GM23338 (cell line): ENCODE results near the gene PRELID1. TPM values are rescaled to one million over a fixed set of nuclear protein-coding genes. Genes with fewer than 3 reads are reported as not detected.

Experiments
- ATAC-seq: fragments of 200-7000 bp; cut with Tn5 transposase; 3 replicates; pipeline ENCODE4 v1.9.1; 2020
- DNase-seq: peaks from one replicate; pipeline ENCODE4 v3.0.0-alpha.2; 2015; ENCODE audit warnings: low spot score
- H2AFZ ChIP-seq: fragments of 200-600 bp; sonication (generic); 2 replicates; pipeline ENCODE4 v1.8.0; 2016; ENCODE audit warnings: antibody characterized with exemption, mild to moderate bottlenecking, moderate library complexity
- H3F3A ChIP-seq: fragments of 200-600 bp; sonication (generic); replicated peaks from 2 replicates; pipeline ENCODE4 v1.8.0; 2017; ENCODE audit warnings: antibody characterized with exemption, mixed run types, low read depth
- H3K27ac ChIP-seq: fragments of 200-600 bp; sonication (generic); 2 replicates; pipeline ENCODE4 v1.6.1; 2016; ENCODE audit warnings: low read depth
- H3K27me3 ChIP-seq: fragments of 200-600 bp; sonication (generic); 2 replicates; pipeline ENCODE4 v1.8.0; 2016; ENCODE audit warnings: mild to moderate bottlenecking, mixed run types, moderate library complexity; ENCODE audit not compliant: insufficient read depth
- H3K36me3 ChIP-seq: fragments of 200-600 bp; sonication (generic); 2 replicates; pipeline ENCODE4 v1.8.0; 2016; ENCODE audit warnings: mild to moderate bottlenecking; ENCODE audit not compliant: insufficient read depth
- H3K4me1 ChIP-seq: fragments of 200-600 bp; sonication (generic); 2 replicates; pipeline ENCODE4 v1.8.0; 2016; ENCODE audit warnings: mild to moderate bottlenecking, moderate library complexity; ENCODE audit not compliant: insufficient read depth
- H3K4me2 ChIP-seq: fragments of 200-600 bp; sonication (generic); 2 replicates; pipeline ENCODE4 v1.7.1; 2017; ENCODE audit warnings: mixed run types
- H3K4me3 ChIP-seq: fragments of 200-600 bp; sonication (generic); 2 replicates; pipeline ENCODE4 v1.6.1; 2016; ENCODE audit warnings: mixed run types
- H3K79me2 ChIP-seq: fragments of 200-600 bp; sonication (generic); replicated peaks from 2 replicates; pipeline ENCODE4 v1.8.0; 2017; ENCODE audit warnings: mild to moderate bottlenecking; ENCODE audit not compliant: insufficient read depth
- H3K9me2 ChIP-seq: fragments of 200-600 bp; sonication (generic); 2 replicates; pipeline ENCODE4 v1.8.0; 2017; ENCODE audit not compliant: insufficient read depth
- H4K20me1 ChIP-seq: fragments of 200-600 bp; sonication (generic); replicated peaks from 2 replicates; pipeline ENCODE4 v1.8.0; 2017; ENCODE audit warnings: mild to moderate bottlenecking; ENCODE audit not compliant: insufficient read depth
- H3K27ac Mint-ChIP-seq: 2 replicates; pipeline ENCODE4 v1.8.0; 2020; ENCODE audit warnings: inconsistent platforms, mild to moderate bottlenecking, moderate library complexity, mixed read lengths
- H3K27me3 Mint-ChIP-seq: 3 replicates; pipeline ENCODE4 v1.8.0; 2022; ENCODE audit warnings: low read depth, mild to moderate bottlenecking, moderate library complexity, mixed read lengths, inconsistent platforms; ENCODE audit not compliant: insufficient read depth, poor library complexity
- H3K36me3 Mint-ChIP-seq: 3 replicates; pipeline ENCODE4 v1.8.0; 2021; ENCODE audit warnings: low read depth, mild to moderate bottlenecking, inconsistent platforms, moderate library complexity, mixed read lengths
- H3K4me1 Mint-ChIP-seq: 3 replicates; pipeline ENCODE4 v1.8.0; 2020; ENCODE audit warnings: mild to moderate bottlenecking, inconsistent platforms, mixed read lengths
- H3K4me3 Mint-ChIP-seq: 3 replicates; pipeline ENCODE4 v1.8.0; 2021; ENCODE audit warnings: moderate library complexity, mild to moderate bottlenecking, inconsistent platforms, mixed read lengths
- H3K9me3 Mint-ChIP-seq: 3 replicates; pipeline ENCODE4 v1.8.0; 2020; ENCODE audit warnings: moderate library complexity, mild to moderate bottlenecking, inconsistent platforms, mixed read lengths
- NANOG ChIP-seq: IDR thresholded peaks from 2 replicates; pipeline ENCODE4 v1.6.1; 2016; ENCODE audit warnings: antibody characterized with exemption, borderline replicate concordance
- ZNF114 ChIP-seq: fragments of 250-450 bp; sonication (Bioruptor Pico); IDR thresholded peaks from 2 replicates; pipeline ENCODE4 v1.5.0; 2020; ENCODE audit warnings: mild to moderate bottlenecking, moderate library complexity
- polyA plus RNA-seq: library from polyadenylated mRNA; unstranded; fragments of >200 nt; fragmentation: Nextera tagmentation; extraction: Ambion mirVana; gene quantifications from 2 replicates; pipeline ENCODE4 v1.2.1, GENCODE V29; 2016
- total RNA-seq: library from RNA; depleted of rRNA; stranded (reverse); fragments of >200 nt; shearing (Covaris generic); gene quantifications from 2 replicates; pipeline ENCODE4 v1.2.3, GENCODE V29; 2014
- TF ChIP-seq, protein P1 (sequence below): fragments of 250-450 bp; sonication (Bioruptor Pico); IDR thresholded peaks from 2 replicates; pipeline ENCODE4 v1.5.0; 2020; ENCODE audit warnings: mild to moderate bottlenecking, moderate library complexity
- TF ChIP-seq, protein P2 (sequence below): IDR thresholded peaks from 2 replicates; pipeline ENCODE4 v1.6.1; 2016; ENCODE audit warnings: antibody characterized with exemption
- TF ChIP-seq, protein P3 (sequence below): IDR thresholded peaks from one replicate; pipeline ENCODE4 v1.6.1; 2018; ENCODE audit warnings: antibody characterized with exemption; ENCODE audit not compliant: unreplicated experiment

The PRELID1 gene
- total and polyA plus RNA-seq, 2 experiments from 2014 or later = 328 to 349 TPM

DNA sequence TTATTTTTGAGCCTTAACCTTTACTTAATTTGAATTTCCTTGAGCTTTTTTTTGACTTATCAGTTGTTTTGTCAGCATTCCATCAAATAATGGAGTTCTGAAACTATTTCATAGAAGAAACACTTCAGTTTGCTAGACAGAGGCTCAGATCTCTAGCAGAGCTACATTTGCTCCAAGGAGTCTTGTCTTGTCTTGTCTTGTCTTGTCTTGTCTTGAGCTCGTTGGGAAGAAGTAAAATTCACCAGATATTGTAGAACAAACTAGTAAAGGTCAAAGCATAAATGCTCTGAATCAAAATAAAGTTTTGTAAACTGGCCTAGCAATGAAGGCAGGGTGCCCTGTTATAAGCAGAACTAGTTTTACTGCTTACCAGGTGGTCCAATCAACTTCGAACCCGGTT, 33.6 kb upstream of the PRELID1 start:
- Histone ChIP-seq H3K4me1 (no peaks in the 10 kb centered on the region), H3K4me3 (no peak overlapping the region), H3F3A (no peaks in the 10 kb centered on the region; the same call in 1 of the 2 replicates), H3K36me3 (peaks cover 60% of the 10 kb centered on the region), H3K4me2 (no peak overlapping the region), H2AFZ (no peak overlapping the region), H4K20me1 (peaks cover 30% of the 10 kb centered on the region), H3K79me2 (peaks cover 11% of the 10 kb centered on the region; the same call in 1 of the 2 replicates), H3K9me2 (no peaks in the 10 kb centered on the region), H3K27me3 (no peaks in the 10 kb centered on the region), H3K27ac (peak overlapping the region; percentile 80; the same call in 1 of the 2 replicates)
- no peak for ATAC-seq
- no peak for TF ChIP-seq NANOG
- no peak for TF ChIP-seq ZNF114 (CRISPR knock-in tag)
- TF ChIP-seq, protein P1, sequence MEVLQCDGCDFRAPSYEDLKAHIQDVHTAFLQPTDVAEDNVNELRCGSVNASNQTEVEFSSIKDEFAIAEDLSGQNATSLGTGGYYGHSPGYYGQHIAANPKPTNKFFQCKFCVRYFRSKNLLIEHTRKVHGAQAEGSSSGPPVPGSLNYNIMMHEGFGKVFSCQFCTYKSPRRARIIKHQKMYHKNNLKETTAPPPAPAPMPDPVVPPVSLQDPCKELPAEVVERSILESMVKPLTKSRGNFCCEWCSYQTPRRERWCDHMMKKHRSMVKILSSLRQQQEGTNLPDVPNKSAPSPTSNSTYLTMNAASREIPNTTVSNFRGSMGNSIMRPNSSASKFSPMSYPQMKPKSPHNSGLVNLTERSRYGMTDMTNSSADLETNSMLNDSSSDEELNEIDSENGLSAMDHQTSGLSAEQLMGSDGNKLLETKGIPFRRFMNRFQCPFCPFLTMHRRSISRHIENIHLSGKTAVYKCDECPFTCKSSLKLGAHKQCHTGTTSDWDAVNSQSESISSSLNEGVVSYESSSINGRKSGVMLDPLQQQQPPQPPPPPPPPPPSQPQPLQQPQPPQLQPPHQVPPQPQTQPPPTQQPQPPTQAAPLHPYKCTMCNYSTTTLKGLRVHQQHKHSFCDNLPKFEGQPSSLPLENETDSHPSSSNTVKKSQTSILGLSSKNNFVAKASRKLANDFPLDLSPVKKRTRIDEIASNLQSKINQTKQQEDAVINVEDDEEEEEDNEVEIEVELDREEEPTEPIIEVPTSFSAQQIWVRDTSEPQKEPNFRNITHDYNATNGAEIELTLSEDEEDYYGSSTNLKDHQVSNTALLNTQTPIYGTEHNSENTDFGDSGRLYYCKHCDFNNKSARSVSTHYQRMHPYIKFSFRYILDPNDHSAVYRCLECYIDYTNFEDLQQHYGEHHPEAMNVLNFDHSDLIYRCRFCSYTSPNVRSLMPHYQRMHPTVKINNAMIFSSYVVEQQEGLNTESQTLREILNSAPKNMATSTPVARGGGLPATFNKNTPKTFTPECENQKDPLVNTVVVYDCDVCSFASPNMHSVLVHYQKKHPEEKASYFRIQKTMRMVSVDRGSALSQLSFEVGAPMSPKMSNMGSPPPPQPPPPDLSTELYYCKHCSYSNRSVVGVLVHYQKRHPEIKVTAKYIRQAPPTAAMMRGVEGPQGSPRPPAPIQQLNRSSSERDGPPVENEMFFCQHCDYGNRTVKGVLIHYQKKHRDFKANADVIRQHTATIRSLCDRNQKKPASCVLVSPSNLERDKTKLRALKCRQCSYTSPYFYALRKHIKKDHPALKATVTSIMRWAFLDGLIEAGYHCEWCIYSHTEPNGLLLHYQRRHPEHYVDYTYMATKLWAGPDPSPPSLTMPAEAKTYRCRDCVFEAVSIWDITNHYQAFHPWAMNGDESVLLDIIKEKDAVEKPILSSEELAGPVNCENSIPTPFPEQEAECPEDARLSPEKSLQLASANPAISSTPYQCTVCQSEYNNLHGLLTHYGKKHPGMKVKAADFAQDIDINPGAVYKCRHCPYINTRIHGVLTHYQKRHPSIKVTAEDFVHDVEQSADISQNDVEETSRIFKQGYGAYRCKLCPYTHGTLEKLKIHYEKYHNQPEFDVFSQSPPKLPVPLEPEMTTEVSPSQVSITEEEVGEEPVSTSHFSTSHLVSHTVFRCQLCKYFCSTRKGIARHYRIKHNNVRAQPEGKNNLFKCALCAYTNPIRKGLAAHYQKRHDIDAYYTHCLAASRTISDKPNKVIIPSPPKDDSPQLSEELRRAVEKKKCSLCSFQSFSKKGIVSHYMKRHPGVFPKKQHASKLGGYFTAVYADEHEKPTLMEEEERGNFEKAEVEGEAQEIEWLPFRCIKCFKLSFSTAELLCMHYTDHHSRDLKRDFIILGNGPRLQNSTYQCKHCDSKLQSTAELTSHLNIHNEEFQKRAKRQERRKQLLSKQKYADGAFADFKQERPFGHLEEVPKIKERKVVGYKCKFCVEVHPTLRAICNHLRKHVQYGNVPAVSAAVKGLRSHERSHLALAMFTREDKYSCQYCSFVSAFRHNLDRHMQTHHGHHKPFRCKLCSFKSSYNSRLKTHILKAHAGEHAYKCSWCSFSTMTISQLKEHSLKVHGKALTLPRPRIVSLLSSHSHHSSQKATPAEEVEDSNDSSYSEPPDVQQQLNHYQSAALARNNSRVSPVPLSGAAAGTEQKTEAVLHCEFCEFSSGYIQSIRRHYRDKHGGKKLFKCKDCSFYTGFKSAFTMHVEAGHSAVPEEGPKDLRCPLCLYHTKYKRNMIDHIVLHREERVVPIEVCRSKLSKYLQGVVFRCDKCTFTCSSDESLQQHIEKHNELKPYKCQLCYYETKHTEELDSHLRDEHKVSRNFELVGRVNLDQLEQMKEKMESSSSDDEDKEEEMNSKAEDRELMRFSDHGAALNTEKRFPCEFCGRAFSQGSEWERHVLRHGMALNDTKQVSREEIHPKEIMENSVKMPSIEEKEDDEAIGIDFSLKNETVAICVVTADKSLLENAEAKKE (CRISPR knock-in tag) = no peak
- TF ChIP-seq, protein P2, sequence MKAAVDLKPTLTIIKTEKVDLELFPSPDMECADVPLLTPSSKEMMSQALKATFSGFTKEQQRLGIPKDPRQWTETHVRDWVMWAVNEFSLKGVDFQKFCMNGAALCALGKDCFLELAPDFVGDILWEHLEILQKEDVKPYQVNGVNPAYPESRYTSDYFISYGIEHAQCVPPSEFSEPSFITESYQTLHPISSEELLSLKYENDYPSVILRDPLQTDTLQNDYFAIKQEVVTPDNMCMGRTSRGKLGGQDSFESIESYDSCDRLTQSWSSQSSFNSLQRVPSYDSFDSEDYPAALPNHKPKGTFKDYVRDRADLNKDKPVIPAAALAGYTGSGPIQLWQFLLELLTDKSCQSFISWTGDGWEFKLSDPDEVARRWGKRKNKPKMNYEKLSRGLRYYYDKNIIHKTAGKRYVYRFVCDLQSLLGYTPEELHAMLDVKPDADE = no peak
- TF ChIP-seq, protein P3, sequence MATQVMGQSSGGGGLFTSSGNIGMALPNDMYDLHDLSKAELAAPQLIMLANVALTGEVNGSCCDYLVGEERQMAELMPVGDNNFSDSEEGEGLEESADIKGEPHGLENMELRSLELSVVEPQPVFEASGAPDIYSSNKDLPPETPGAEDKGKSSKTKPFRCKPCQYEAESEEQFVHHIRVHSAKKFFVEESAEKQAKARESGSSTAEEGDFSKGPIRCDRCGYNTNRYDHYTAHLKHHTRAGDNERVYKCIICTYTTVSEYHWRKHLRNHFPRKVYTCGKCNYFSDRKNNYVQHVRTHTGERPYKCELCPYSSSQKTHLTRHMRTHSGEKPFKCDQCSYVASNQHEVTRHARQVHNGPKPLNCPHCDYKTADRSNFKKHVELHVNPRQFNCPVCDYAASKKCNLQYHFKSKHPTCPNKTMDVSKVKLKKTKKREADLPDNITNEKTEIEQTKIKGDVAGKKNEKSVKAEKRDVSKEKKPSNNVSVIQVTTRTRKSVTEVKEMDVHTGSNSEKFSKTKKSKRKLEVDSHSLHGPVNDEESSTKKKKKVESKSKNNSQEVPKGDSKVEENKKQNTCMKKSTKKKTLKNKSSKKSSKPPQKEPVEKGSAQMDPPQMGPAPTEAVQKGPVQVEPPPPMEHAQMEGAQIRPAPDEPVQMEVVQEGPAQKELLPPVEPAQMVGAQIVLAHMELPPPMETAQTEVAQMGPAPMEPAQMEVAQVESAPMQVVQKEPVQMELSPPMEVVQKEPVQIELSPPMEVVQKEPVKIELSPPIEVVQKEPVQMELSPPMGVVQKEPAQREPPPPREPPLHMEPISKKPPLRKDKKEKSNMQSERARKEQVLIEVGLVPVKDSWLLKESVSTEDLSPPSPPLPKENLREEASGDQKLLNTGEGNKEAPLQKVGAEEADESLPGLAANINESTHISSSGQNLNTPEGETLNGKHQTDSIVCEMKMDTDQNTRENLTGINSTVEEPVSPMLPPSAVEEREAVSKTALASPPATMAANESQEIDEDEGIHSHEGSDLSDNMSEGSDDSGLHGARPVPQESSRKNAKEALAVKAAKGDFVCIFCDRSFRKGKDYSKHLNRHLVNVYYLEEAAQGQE = no peak
- Mint-ChIP-seq H3K27ac (peak overlapping the region; percentile 69), H3K27me3 (peaks cover 12% of the 10 kb centered on the region), H3K36me3 (peaks cover 90% of the 10 kb centered on the region), H3K4me3 (no peak overlapping the region), H3K4me1 (no peaks in the 10 kb centered on the region), H3K9me3 (no peaks in the 10 kb centered on the region; the same call in 2 of the 3 replicates)
- no peak for DNase-seq
